OCI-M1 (cell line): ENCODE data around the gene PTPN7.
"Not testable (repeated sequence)": the region's sequence is repeated elsewhere in the genome, so short reads cannot be mapped to it uniquely, and the experiment has no call there.

ENCODE experiments used
- DNase-seq: peaks from one replicate; lab custom pipeline; 2025; lab: John Stamatoyannopoulos, UW

The PTPN7 gene

GRCh38 chr1:202167054-202167453, 6.7 kb upstream of the PTPN7 start:
- DNase-seq, result not testable (repeated sequence)

- DNase-seq, result no peak
Observed at GRCh38 chr1:202165942-202166843, 5.8 kb upstream of the PTPN7 start.

- no peak for DNase-seq
Observed at GRCh38 chr1:202165267-202165941, 5.0 kb upstream of the PTPN7 start.

GRCh38 chr1:202164271-202165037, 4.1 kb upstream of the PTPN7 start:
- DNase-seq, result peak; percentile 62

- no peak for DNase-seq
Observed at GRCh38 chr1:202163281-202164270, 3.2 kb upstream of the PTPN7 start.

- DNase-seq, result peak; percentile 66
Observed at GRCh38 chr1:202162418-202163280, 2.2 kb upstream of the PTPN7 start.

- peak; percentile 68 for DNase-seq
Observed at GRCh38 chr1:202162047-202162417, 1.6 kb upstream of the PTPN7 start.

GRCh38 chr1:202161151-202162046, 997 bp upstream of the PTPN7 start:
- peak; percentile 71 for DNase-seq

- peak; percentile 89 for DNase-seq
Observed at GRCh38 chr1:202159534-202160371, 649 bp downstream of the PTPN7 start.

GRCh38 chr1:202158810-202159533, 1.4 kb downstream of the PTPN7 start:
- peak; percentile 92 for DNase-seq

- no peak for DNase-seq
Observed at GRCh38 chr1:202157945-202158344, 2.5 kb downstream of the PTPN7 start.

GRCh38 chr1:202156590-202156989, 3.8 kb downstream of the PTPN7 start:
- no peak for DNase-seq

GRCh38 chr1:202155478-202156021, 4.9 kb downstream of the PTPN7 start:
- no peak for DNase-seq

GRCh38 chr1:202154766-202155477, 5.5 kb downstream of the PTPN7 start:
- DNase-seq, result peak; percentile 50

GRCh38 chr1:202154148-202154765, 6.1 kb downstream of the PTPN7 start:
- DNase-seq, result no peak

GRCh38 chr1:202153284-202153683, 7.1 kb downstream of the PTPN7 start:
- no peak for DNase-seq
